IPS DF 19.7 (cell line): ENCODE measurements around the gene UGT3A2.

Source experiments
- DNase-seq: peaks from one replicate; pipeline ENCODE4 v3.0.0-alpha.2; 2013; ENCODE audit warnings: low read depth, low spot score

UGT3A2 gene

GRCh38 chr5:36009698-36010097 lies 57.0 kb downstream of the UGT3A2 start:
- no peak for DNase-seq

GRCh38 chr5:36007366-36007765 lies 59.3 kb downstream of the UGT3A2 start:
- DNase-seq, result no peak

GRCh38 chr5:36006163-36006562 lies 60.5 kb downstream of the UGT3A2 start:
- DNase-seq, result no peak

- no peak for DNase-seq
These were observed 65.7 kb downstream of the UGT3A2 start for GRCh38 chr5:36001032-36001431.

GRCh38 chr5:35999547-35999946 lies 67.1 kb downstream of the UGT3A2 start:
- DNase-seq, result no peak

- DNase-seq, result no peak
These were observed 70.6 kb downstream of the UGT3A2 start for GRCh38 chr5:35996076-35996475.

- peak; percentile 78 for DNase-seq
These were observed 75.6 kb downstream of the UGT3A2 start, which contains the start of gene UGT3A1 for GRCh38 chr5:35990941-35991611. TSS of gene UGT3A1 (minus strand) at chr5:35991390. CDS start at chr5:35991240, 150 bp downstream.

GRCh38 chr5:35990520-35990919 lies 76.2 kb downstream of the UGT3A2 start:
- DNase-seq, result no peak

GRCh38 chr5:35988529-35988928 lies 78.2 kb downstream of the UGT3A2 start:
- no peak for DNase-seq

GRCh38 chr5:35987776-35988175 lies 78.9 kb downstream of the UGT3A2 start:
- DNase-seq, result no peak
